CD4-positive, alpha-beta T cell treated with Interleukin-15 for 4 hours (primary cell): ENCODE measurements around the gene TBX1.
A peak's percentile ranks its signal among the peaks of the same experiment; 100 is the strongest.
"Not testable (repeated sequence)": the region's sequence is repeated elsewhere in the genome, so short reads cannot be mapped to it uniquely, and the experiment has no call there.

Experiments used
- DNase-seq: peaks from one replicate; pipeline ENCODE4 v3.0.0-alpha.2; 2020; ENCODE audit warnings: low spot score

The TBX1 gene

DNA sequence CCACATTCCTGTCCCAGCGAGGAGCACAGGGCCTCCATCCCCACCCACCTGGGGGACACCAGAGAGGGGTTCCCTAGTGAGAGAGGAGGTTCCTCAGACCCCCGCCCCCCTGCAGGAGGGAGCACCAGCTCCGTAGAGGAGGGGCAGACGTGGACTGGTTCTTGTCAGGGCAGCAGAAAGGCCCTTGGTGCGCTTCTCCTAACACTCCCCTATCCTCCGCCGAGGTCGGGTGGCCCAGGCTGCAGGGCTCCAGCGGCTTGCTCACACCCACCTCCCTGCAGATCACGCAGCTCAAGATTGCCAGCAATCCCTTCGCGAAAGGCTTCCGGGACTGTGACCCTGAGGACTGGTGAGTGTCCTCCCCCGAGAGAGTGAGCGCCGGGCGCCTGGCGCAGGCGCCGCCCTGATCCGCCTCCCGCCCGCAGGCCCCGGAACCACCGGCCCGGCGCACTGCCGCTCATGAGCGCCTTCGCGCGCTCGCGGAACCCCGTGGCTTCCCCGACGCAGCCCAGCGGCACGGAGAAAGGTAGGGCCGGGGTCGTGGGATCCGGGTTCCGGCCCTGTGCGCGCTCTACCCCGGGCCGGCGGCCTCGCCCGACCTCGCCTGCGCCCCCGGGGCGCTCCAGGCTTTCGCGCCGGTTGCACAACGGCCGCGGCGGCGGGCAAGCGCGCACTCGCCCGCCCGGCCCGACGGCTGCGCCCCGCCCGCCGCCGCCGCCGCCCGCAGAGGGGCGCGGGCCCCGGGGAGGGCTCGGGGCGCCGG, 5.1 kb downstream of the TBX1 start:
- no peak for DNase-seq

DNA sequence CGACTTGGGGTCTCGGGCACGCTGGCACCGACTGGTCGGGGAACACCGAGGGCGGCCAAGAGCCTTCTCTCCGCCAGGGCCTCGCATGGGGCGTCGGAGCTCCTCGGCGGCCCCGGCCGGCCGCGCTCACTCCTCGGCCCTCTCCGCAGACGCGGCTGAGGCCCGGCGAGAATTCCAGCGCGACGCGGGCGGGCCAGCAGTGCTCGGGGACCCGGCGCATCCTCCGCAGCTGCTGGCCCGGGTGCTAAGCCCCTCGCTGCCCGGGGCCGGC, 5.6 kb downstream of the TBX1 start:
- no peak for DNase-seq

GRCh38 chr22:19766511-19767426, 6.2 kb downstream of the TBX1 start:
- DNase-seq: peak; percentile 26

- DNase-seq: no peak
Measured at GRCh38 chr22:19767427-19768341, 7.1 kb downstream of the TBX1 start.

DNA sequence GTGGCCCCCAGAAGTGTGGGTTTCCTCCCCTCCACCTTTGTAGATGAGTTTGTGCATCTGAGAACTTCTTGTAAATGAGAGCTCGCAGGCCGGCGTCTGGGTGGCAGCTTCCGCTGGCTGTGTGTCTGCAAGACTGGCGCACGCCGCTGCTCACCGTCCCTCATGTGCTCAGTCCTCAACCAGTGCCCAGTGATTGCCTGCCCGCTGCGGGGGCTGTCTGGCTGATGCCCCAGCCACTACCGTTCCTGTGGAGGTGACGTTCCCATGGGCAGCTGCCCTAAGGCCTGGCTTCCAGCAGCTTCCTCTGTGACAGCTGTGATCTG, 8.8 kb downstream of the TBX1 start:
- no peak for DNase-seq

GRCh38 chr22:19770349-19771220, 10.0 kb downstream of the TBX1 start:
- DNase-seq: no peak

GRCh38 chr22:19772422-19772672, 11.8 kb downstream of the TBX1 start:
- DNase-seq: no peak

DNA sequence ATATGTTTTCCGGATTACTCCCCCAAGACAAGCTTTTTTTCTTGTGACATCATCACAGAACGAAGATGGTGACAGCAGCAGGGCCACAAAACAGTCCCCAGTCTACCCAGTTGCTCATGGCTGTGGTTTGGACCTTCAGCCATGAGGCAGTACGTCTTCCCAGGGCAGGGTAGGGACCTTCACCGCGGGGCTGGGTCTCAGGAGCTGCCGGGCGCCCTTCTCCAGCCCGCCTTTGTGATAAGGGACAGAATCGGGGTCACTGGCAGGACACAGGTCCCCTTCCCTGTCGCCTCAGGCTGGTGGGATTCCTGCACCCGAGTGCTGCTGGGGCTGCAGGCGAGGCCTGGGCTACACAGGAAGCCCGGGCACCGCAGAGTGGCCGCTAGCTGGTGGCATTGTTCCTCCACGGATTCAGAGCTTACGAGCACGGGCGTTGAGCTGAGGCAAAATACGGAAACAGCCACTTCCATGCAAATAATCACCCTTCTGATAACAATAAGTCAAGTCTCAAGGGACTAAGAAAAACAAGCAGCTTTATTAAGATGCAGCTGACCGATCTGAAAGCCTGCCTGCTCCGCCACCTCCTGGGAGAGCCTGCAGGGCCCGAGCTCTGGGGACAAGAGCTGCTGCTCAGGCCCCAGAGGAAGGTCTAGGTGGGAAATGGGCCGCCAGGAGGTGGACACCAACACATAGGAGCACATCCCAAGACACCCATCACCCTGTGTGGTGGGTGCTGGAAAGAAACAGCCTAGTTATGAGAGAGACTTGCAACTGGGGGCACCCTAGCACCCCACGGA, 12.3 kb downstream of the TBX1 start:
- no peak for DNase-seq

- DNase-seq: no peak
Measured at GRCh38 chr22:19773470-19774040, 13.0 kb downstream of the TBX1 start.

- no peak for DNase-seq
Measured at GRCh38 chr22:19774628-19775027, 14.1 kb downstream of the TBX1 start.

DNA sequence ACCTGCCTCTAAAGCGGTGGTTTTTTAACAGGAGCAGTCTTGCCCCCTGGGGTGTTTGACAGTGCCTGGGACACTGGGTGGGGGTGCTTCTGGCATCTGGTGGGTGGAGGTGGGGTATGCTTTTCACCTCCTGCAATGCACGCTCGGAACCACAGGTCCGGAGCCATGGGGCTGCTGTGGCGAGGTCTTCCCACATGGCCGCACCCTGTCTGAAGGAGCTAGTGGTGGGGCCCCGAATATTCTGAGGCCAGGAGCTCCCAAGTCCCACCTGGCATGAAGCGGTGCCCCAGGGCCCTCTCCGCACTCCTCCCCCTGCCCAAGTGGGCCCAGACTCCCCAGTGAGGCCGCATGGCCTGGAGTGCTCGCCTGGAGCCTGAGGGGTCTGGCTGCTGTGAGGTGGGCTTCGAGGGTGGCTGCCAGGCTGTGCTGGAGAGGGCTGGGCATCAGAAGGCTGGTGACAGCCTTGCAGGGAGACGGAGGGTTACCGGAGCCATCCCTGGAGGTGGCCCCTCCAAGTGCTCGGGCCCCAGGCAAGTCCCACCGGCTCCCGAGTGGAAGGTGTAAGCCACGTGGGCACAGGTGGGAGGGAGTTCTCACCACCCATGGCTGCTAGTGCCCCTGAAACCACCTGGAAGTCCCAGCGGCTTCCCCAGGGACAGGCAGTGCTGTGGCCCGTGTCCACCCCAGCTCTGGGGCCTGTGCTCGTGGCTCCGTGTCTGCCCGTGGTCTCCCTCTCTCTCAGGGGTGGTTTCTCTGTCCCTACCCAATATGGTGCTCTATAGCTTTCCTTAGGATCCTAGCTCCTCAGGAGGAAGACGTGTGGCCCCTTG, 15.1 kb downstream of the TBX1 start:
- DNase-seq: no peak

- no peak for DNase-seq
Measured at GRCh38 chr22:19776433-19777031, 16.0 kb downstream of the TBX1 start.

GRCh38 chr22:19777192-19777591, 16.6 kb downstream of the TBX1 start:
- not testable (repeated sequence) for DNase-seq

GRCh38 chr22:19779011-19779421, 18.4 kb downstream of the TBX1 start:
- DNase-seq: no peak

DNA sequence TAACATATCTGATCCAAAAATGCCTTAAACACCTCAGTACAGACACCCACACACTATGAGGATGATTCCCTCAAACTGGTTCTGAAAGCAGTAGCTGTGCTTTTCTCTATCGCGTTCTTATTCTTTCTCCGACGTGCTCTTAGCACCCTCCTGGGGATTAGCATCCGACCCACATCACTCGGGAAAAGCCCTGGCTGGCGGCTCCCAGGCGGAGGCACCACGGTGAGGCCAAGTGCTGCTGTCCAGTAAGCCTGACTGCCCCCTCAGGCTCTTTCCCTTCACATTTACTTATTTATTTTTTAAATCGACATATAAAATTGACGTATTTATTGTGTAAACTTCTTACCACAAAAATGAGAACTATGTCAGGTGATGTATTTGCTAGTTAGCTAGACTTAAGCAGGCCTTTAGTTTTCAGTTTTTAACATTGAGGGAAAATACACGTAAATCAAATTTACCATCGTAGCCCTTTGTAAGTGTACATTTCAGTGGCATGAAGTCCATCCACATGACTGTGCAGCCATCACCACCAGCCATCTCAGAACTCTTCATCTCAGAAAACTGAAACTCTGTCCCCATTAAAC, 19.2 kb downstream of the TBX1 start:
- DNase-seq: no peak

DNA sequence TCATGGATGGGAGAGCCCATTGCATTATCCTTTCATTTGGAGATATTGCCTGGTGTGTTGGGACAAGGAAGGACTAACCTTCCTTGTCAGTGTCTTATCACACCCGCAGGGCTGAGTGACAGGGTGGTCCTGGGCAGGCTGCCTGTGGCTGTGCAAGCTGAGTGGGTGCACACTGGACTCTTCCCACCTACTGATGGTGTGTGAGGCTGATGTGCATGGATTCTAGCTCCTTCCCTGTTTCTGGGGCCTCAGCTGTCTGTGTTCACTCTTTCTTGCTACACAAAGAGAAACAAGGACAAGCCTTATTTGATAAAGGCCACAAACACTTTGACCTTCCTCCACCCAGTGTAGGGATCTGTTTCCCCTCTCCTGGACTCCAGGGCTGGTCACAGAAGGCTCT, 22.0 kb downstream of the TBX1 start:
- DNase-seq: no peak

GRCh38 chr22:19783586-19784383, 23.2 kb downstream of the TBX1 start:
- DNase-seq: no peak
